ENCODE measurements around the gene ZDHHC7.
"Not testable (repeated sequence)": the region's sequence is repeated elsewhere in the genome, so short reads cannot be mapped to it uniquely, and the experiment has no call there.

The ZDHHC7 gene, protein sequence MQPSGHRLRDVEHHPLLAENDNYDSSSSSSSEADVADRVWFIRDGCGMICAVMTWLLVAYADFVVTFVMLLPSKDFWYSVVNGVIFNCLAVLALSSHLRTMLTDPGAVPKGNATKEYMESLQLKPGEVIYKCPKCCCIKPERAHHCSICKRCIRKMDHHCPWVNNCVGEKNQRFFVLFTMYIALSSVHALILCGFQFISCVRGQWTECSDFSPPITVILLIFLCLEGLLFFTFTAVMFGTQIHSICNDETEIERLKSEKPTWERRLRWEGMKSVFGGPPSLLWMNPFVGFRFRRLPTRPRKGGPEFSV

DNA sequence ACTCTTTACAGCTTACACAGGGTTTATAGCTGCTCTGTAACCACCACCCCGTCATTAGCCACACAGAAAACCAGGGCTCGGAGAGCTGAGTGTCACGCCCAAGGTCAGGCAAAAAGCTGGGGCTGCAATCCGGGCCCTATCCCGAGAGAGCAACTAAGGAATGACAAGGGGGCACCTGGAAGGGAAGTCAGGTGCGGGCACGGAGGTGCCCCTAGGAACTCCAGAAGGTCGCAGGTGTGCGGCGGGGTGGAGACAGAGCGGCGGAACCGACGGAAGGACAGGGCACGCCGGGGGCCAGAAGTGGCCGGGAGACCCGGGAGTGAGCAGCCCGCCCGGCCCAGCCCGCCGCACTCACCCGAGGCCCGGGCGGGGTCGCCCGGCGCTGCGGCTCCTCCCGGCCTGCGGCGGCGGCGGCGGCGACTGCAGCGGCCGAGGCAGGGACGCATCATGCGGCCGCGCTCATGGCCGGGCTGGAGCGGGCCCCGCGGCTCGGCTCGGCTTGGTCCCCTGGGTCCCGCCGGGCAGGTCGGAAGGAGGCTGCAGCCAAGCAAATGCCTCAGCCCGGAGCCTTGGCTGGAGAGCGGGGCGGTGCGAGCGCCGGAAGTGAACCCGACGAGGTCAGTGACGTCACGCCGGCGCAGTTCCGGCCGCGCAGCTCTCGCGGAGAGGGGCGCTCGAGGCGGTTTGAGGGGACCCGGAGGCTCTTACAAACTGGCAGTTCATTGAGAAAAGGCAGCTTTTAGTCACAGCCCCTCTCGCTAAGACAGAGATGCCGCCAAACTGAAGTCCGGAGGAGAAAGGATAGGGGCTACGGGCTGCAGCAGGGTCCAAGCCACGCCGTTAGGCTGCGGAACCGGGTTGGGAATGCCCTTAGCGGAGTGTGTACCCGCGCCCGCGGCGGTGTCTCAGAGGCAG is at the start of gene ZDHHC7:
Gene ZDHHC7 (minus strand): TSS at position 605 of the 915 bp plus-strand sequence. CDS start 20,917 bp downstream, outside the sequence.
- peak; percentile 66 to 77 for DNase-seq

DNA sequence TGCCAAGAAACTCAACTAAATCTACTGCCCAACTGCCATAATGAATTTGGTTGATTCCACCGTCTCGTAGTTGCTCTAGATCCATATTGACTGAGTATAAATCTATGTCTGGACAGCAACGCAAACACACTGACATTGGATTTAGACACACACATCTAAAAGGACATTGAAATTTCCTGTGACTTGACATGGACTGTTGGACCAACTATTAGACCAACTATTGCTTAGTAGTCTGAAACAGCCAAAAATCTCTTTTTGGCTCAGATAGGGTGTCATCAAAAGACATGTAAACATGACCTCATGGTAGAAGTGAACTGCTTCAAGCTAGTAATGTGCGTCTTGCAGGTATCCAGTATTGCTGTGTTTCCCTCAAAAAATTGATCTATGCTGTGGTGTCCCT is 47.6 kb upstream of the ZDHHC7 start:
- no peak for DNase-seq

DNA sequence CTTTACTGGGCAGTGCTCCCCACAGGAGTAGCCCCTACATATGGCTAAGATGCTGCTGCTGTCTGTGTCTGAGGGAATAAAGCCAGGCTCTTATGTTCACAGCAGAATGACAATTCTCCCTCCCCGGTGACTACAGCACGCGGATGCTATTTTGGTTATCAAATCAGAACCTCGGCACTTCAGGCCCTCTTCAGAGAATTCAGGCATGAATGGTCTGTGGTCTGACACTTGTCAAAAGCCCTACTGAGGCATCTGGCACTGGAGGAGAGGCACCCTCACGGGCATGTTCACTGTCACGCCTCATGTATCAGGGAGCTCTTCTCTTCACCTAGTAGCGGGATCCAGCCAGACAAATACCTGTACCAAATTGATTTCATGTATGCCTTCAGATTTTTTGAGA is 46.6 kb upstream of the ZDHHC7 start:
- DNase-seq: no peak

DNA sequence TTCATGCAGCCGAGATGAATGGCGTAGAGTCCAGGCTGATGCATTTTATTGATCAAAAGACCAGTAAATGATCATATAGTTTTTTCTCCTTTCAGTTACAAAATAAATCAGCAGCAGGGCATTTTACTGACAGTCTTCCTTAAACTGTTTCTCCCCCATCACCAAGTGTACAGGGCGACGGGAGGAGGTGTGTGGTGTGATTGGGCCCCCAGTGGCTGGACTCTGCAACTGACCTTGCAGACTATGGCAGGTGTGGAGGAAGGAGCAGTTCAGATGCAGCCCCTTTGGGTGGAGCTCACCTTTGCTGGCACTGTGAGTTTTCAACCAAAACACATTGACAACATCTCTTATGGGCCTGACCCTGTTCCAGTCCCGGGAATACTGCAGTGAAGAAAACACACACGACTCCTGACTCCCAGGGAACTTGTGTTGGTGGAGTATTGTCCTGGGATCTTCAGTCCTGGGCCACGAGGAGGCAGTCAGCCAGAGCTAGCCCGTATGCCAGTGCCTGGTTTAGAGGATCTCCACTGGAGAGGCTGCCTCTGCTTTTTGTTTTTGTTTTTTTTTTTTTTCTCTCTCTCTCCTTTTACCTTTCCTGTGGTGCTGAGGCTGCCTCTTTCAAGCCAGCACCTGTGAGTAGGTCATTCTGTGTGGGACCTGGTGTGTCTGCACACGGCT is 46.0 kb upstream of the ZDHHC7 start:
- no peak for DNase-seq

DNA sequence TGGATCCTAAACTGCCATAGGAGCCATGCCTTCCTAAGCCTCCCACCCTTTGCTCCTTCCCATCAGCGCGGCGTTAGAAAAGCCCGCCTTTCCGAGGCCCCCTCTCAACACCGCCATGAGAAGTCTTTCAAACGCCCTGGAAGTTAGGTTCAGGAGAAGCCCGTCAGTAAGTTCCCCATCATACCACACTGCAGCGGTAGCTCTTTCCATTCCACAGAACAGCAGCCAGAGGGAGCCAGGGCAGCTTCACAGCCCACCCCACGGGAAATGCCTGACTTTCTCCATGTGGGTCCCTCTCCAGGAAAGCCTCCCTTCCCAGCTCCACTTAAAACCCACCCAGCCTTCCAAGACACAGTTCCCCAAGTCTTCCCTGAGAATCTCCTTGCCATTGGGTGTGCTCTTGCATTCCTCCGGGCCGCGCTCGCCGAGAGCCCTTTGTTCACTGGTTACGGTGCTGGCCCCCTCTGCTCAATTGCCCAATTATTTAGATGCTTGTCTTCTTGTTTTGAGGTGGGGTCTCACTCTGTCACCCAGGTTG is 44.9 kb upstream of the ZDHHC7 start:
- DNase-seq: no peak

DNA sequence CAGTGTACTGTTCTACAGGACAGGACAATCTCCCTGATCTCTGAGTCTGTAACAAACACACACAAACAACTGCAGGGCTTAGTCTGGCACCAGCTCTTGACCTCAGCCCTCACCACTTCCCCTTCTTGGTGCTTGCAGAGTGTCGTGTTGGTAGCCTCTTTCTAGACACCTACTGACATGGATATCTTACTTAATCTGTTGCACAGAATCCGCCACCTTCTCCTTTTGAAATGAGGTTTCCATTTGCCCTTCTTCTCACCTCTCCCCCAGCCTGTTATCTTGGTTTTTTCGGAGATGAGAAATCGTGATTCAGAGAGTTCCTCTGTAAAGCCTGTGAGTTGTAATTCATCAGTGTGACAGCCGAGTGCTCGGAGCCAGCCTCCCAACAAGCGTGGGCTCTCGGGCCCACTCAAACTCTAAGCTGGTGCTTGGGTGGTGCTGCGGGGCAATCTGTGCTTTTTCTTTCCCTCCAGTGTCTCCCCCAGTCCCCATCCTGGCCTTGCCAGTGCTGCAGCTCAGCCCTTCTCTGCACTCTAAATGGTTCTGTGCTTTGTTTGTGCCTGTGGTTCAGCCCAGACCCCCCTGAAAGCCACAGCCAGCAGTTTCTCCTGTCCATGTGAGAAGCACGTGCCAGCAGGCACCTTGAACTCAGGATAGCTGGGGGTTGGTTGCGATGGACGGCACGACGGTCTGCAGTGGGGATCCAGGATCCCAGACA is 44.3 kb upstream of the ZDHHC7 start:
- no peak for DNase-seq

DNA sequence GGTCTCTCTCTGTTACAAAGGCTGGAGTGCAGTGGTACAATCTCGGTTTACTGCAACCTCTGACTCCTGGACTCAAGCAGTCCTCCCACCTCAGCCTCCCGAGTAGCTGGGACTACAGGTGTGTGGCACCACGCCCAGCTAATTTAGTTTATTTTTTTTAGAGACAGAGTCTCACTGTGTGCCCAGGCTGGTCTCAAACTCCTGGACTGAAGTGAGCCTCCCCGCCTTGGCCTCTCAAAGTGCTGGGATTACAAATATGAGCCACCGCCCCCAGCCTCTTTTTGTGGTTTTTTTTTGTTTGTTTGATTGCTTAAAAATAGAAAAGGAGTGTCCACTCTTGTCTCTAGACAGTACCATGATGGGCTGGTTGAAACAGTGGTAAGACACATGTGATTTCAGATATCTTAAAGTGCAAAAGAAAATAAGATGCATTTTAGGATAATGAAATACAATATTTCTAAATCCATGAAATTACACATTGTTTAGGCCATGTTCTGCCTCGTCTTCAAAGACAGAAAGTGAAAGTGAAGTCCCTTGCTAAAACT is 43.7 kb upstream of the ZDHHC7 start:
- no peak for DNase-seq

DNA sequence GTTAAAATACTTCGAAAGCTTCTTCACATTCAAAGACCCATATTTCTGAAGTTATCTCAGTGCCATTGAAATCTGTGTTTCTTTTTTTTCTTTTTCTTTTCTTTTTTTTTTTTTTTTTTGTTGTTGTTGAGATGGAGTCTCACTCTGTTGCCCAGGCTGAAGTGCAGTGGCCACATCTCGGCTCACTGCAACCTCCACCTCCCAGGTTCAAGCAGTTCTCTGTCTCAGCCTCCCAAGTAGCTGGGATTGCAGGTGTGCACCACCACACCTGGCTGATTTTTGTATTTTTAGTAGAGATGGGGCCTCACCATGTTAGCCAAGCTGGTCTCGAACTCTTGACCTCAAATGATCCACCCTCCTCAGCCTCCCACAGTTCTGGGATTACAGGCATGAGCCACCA is 43.0 kb upstream of the ZDHHC7 start:
- not testable (repeated sequence) for DNase-seq

DNA sequence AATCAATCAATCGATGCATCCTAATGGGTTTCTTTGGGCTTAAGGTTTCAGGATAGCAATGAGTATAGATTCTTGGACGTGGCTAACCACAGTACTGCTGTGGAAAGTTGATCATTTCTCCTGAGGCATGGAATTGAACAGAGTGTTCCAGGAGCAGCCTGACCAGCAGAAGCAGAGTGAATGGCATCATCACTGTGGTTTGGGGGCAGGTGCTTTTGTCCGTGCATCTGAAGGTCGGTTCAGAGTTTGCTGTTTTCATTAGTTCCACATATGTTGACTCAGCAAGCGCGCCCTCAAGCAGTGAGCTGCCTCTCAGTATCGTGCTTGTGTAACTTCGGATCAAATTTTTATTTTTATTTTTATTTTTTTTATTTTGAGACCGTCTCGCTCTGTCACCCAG is 41.2 kb upstream of the ZDHHC7 start:
- no peak for DNase-seq

DNA sequence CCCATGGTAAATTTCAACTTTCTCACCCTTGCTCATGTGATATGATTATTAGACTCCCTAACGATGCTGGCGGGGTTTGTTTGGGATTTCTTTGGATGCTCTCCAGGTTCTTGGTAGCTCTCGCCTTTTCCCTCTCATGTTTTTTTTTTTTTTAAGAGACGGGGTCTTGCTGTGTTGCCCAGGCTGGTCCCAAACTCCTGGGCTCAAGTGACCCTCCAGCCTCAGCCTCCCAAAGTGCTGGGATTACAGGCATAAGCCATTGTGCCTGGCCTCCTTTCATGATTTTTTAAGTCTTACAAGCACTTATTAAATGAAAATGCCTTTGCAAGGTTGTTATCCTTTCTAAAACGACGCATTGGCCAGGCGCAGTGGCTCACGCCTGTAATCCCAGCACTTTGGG is 40.3 kb upstream of the ZDHHC7 start:
- no peak for DNase-seq

DNA sequence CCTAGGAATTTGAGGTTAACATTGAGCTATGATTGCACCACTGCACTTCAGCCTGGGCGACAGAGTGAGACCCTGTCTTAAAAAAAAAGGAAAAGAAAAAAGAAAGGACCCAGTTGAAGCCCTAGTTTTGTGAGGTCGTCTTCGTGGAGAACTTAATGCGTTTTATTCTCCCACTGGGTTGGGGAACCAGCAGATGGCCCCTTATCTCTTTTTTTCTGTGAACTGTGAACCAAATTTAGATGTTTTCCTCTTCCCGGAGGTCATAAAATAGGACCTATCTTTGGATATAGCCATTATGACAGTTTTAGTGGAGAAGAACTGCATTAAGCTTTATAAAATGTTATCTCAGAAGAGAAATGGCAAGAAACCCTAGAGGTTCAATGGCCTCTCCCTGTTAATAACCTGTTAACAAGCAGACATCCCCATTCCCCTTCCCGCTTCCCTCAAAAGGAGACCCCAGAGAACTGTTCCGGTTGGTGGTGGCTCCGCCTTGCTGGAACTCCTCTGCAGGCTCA is 39.8 kb upstream of the ZDHHC7 start:
- no peak for DNase-seq

DNA sequence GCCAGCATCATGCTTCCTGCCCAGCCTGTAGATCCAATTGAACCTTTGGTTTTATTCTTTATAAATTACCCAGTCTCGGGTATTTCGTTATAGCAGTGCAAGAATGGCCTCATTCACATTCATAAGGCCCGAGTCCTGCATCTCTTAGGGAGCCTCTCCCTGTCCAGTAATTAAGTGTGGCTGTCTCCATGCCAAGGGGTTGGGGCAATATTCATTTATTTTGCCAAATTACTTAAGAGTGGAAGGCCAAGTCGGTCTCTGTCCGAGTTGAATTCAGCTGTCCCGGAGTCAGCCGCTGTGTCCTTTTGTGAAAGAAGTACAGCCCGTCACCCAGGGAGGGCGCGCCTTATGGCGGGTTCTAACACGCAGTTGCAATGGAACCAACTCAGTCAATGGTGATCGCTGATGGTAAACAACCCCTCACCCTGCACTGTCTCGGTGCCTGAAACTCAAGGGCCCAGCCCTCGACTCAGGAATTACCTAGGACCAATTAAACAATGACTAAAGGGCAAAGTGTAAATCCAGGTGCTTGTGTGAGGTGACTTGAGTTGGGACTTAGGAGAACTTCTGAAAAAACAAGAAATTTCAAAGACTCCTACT is 38.5 kb upstream of the ZDHHC7 start:
- DNase-seq: no peak

DNA sequence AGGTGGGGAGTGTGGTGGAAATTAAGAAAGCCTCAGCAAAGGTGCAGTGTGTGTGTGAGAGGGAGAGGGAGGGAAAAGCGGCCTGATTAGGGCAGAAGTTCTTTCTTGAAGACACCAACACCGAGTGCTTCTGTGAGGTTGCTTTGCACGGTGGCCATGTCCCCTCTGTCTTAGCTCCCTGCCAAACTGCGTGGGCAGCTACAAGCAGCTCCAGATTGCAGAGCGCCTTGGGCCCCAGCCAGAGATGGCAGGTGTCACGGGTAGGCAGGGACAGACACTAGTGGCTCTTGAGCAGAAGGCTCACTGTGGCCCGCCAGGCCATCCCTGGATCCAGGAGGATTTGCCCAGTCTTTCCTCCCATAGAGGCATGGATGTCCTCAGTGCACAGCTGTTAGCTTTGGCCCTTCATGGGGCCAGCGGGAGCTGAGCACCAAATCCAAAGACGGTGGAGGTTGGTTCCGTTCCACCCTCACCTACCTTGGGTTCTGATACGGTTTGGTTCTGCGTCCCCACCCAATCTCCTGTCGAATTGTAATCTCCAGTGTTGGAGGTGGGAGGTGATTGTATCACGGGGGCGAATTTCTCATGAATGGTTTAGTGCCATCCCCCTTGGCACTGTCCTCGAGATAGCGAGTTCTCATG is 37.7 kb upstream of the ZDHHC7 start:
- no peak for DNase-seq

DNA sequence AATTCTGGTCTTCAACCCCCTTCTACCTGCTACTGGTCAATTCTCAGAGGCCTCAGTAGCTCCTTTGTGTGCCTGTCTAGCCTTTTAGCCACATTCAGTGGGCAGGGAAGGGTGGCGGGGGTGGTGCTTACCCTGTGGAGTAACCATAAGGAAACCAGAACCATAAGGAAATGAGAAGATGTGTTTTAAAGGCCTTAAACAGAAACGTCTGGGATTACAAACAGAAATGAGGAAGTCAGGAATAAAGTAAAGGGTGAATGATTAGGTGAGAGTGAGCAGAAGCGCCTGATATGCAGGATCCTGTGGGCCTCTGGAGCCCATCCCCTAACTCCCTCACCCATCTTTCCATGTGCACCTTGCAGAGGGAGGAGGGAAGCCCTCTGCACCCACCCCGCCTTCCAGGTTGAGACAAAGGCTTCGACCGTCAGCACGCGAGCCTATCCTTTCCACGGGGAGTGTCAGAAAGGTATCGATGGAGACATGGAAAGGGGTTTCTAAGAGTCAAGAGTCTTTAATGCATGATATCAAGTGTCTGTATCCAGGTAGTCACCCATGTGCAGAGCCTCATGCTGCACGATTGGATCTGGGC is 36.6 kb upstream of the ZDHHC7 start:
- no peak for DNase-seq

DNA sequence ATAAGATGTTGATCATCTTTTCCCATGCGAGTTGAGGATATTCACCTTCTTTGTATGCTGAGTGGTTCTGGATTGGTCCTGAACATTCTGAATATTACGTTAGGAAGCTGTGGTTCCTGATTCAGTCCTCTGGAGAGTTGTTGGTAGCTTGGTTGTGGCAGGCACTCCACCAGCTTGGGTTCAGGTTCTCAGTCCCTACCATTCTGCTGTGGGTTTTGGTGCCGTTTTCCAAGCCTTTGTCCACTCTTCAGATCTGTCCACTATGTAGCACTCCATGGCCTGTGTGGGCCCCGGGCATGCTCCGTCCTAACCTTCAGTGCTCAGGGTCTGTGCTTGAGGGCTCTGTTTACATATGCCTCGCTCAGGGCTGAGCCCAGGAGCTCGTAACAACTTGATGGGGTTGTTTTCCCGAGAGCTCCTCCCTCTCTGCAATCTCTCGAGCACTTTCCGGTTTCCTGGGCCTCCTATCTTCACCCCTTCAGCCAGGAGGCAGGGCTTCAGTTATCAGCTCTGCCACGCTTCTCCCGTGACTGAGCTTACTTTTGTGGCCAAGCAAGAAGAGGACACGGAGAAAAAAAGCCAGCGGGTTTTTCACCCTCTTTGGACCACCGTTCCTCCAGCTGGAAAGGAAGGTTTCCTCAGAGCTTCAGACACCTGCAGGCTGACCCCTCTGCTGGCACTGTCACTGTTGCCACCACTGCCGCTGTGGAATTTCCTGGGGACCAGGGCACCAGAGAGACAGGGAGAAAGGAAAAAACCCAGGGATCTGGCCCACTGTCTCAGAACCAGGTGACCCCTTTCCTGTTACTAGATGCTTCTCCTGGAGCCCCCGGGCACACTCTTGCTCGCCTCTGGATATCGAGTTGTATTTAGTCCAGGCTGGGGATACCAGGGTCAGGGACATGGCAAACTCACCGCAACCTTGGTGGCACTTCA is 35.9 kb upstream of the ZDHHC7 start:
- no peak for DNase-seq

DNA sequence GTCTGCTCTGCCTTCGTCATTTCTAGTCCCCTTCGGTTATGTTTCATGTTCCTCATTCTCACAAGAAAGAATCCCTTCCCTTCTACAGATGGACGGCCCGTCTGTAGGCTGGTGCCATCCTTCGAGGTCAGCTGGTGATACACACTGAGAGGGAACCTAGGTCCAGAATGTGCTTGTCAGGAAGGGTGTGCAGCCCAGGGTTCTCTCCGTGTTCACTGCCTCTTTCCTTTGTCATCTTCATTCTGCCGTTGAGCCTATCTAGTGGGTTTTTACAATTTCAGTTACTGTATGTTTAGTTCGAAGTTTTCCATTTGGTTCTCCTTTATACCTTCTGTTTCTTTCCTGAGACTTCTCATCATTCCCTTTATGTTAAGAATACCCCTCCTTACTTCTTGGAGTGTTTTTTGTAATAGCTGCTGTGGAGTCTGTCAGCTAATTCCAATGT is 35.2 kb upstream of the ZDHHC7 start:
- DNase-seq: no peak

DNA sequence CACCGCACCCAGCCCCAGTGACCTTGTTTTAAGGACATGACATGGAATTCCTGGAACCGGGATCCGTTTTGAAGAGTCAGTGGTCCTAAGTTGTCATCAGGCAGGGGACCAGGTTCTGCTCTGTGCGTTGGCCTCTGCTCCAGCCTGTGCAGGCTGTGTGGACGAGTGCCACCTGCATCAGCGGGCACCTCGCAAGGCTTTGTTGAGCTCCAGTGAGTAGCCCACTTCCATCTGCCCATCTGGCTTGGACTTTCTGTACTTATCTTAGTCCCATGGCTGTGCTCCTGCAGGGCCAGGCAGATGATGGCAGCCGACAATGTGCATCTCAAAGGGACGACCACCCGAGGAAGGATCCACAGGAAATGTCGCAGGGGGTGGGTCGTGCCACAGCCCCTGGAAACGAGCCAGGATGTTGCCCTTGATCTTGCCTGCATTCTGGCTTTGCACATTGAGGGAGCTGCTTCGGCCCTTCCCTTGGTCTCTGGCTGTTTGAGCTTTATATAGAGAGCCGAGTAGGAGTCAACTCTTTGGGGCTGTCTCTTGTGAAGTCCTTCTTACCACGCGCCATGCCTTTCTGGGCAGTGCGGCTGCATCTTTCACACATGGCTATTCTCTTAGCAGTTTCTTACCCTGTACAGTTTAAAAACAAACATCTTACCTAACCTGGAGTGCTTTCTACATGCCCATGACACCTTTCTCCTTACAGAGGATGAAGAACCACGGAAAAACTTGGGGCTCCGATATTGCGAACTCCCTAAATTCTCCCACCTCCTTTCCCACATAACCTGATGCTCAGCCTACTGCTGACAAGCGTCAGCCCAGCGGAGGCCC is 34.5 kb upstream of the ZDHHC7 start:
- no peak for DNase-seq

DNA sequence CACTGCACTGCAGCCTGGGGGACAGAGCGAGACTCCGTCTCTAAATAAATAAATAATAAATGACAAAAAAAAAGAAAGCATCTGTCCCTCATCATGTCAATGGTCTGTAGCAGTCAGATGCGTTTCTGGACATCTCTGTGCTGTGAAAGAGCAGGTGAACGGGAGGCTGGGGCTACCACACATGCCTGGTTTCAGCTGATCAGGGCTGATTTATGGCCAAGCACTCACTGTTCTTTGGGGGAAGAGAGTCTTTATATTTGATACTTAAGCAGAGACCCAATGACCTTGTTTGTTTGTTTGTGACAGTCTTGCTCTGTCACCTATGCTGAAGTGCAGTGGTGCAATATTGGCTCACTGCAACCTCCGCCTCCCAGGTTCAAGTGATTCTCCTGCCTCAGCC is 33.7 kb upstream of the ZDHHC7 start:
- no peak for DNase-seq

DNA sequence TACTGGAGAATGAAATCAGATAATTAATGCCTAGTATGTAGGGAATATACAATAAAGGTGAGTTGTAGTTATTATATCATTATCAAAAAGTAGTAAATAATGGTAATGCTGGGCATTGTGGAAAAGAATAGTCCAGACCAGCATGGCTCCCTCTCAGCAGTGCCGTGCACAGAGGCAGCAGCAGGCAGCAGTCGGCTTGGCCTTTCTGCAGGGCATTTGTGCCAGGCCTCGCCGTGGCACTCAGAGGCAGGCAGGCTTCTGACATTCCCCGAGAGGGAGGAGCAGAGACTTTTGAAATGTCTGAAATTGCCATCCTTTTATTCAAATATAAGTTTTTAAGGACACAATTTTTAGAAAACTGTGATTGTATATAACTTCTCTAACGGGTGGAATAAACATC is 31.3 kb upstream of the ZDHHC7 start:
- no peak for DNase-seq
